HEK293T (cell line): ENCODE results near the gene ASIC3.

ENCODE experiments used
- SUZ12 ChIP-seq: fragments of 450-650 bp; IDR thresholded peaks from 2 replicates; pipeline ENCODE4 v1.6.1; 2016; ENCODE audit warnings: mild to moderate bottlenecking
- ZNF384 ChIP-seq: fragments of 450-650 bp; IDR thresholded peaks from 2 replicates; pipeline ENCODE4 v1.6.1; 2016

DNA sequence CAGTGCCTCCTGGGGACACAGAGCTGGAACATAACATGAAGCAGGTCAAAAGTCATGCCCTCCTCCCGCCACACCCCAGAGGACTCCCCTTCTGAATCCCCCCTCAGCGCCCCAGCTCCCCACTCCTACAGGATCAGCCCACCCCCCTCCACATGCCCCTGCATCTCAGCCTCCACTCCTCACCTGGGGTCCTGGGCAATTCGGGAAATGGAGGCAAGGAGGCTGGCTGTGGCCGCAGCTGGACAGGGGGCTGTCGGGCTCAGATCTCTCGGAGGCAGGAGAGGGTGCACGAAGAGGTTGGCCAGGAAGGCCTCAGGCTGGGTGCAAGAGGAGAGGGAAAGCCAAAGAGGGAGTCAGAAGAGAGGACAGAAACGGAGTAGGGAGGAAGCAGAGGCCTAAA lies 31.8 kb upstream of the ASIC3 start:
- TF ChIP-seq SUZ12 (no peak), ZNF384 (no peak)
